ENCODE data around the gene CMAS. TPM values are rescaled to one million over a fixed set of nuclear protein-coding genes. Genes with fewer than 3 reads are reported as not detected.
"Not testable (repeated sequence)": the region's sequence is repeated elsewhere in the genome, so short reads cannot be mapped to it uniquely, and the experiment has no call there.

CMAS gene
- total RNA-seq, 1 donor, result 25.0 TPM

DNA sequence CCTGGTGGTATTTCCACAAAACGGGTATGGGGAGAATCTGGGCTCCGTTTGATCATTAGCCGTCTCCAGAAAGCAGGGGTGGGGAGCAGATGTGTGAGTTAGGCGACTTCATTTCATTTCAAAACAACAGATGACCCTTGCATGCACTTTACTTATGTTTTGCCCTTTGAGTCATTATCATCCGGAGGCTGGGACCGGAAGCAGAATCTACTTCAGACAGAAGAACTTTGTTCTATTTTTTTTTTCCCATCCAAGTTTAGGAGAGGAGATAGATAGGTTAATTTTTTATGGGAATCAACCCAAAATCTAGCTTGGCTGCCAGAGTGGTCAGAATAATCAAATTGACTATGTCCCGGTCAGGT lies 31.3 kb upstream of the CMAS start:
- no peak overlapping the region for H3K4me3 ChIP-seq (ENCODE audit: low read depth, low read length)
- no peak for TF ChIP-seq CTCF (IDR thresholded peaks at IDR 0.05; ENCODE audit: insufficient read depth, low read length)
- no peak for DNase-seq (ENCODE audit: low read depth)

- H3K4me3 ChIP-seq (ENCODE audit: low read depth, low read length), result no peak overlapping the region
- DNase-seq (ENCODE audit: low read depth), result no peak
- TF ChIP-seq CTCF (IDR thresholded peaks at IDR 0.05; ENCODE audit: insufficient read depth, low read length), result no peak
These were observed 29.0 kb upstream of the CMAS start for GRCh38 chr12:22016982-22017381.

GRCh38 chr12:22018860-22019259 lies 27.2 kb upstream of the CMAS start:
- TF ChIP-seq CTCF (IDR thresholded peaks at IDR 0.05; ENCODE audit: insufficient read depth, low read length), result peak; percentile 19

GRCh38 chr12:22023489-22023888 lies 22.5 kb upstream of the CMAS start:
- not testable (repeated sequence) for DNase-seq (ENCODE audit: low read depth)

More at GRCh38 chr12:22018860-22019259, 27.2 kb upstream of the CMAS start:
- H3K4me3 ChIP-seq (ENCODE audit: low read depth, low read length), result no peak overlapping the region
- peak; percentile 27 for DNase-seq (ENCODE audit: low read depth)

GRCh38 chr12:22029491-22029890 lies 16.5 kb upstream of the CMAS start:
- no peak overlapping the region for H3K4me3 ChIP-seq (ENCODE audit: low read depth, low read length)
- no peak for TF ChIP-seq CTCF (IDR thresholded peaks at IDR 0.05; ENCODE audit: insufficient read depth, low read length)
- DNase-seq (ENCODE audit: low read depth), result no peak

More at GRCh38 chr12:22023489-22023888, 22.5 kb upstream of the CMAS start:
- not testable (repeated sequence) for H3K4me3 ChIP-seq (ENCODE audit: low read depth, low read length)

- H3K4me3 ChIP-seq (ENCODE audit: low read depth, low read length), result no peak overlapping the region
- no peak for DNase-seq (ENCODE audit: low read depth)
- TF ChIP-seq CTCF (IDR thresholded peaks at IDR 0.05; ENCODE audit: insufficient read depth, low read length), result no peak
These were observed 16.0 kb upstream of the CMAS start for GRCh38 chr12:22029991-22030390.

DNA sequence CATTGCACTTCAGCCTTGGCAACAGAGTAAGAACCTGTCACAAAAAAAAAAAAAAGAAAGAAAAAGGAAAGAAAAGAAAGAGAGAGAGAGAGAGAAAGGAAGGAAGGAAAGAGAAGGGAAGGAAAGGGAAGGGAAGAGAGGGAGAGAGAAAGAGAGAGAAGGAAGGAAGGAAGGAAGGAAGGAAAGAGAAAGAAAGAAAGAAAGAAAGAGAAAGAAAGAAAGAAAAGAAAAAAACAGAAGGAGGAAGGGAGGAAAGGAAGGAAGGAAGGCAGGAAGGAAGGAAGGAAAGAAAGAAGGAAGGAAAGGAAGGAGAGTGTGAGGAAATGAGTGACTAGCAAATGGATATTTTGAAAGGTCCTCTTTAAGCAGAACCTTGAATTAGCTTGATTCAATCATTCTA lies 13.3 kb upstream of the CMAS start:
- DNase-seq (ENCODE audit: low read depth), result no peak
- no peak overlapping the region for H3K4me3 ChIP-seq (ENCODE audit: low read depth, low read length)
- TF ChIP-seq CTCF (IDR thresholded peaks at IDR 0.05; ENCODE audit: insufficient read depth, low read length), result no peak

Data from fibroblast of the aortic adventitia (primary cell).